HT-29 (cell line): ENCODE data around the gene SMIM22. TPM values are rescaled to one million over a fixed set of nuclear protein-coding genes. Genes with fewer than 3 reads are reported as not detected.

Experiments used
- DNase-seq: peaks from one replicate; pipeline ENCODE4 v3.0.0-alpha.2; 2015; ENCODE audit warnings: low spot score
- small RNA-seq: library from RNA; depleted of rRNA; stranded (forward); fragments of <200 nt; gene quantifications from one replicate; pipeline ENCODE3, GENCODE V24; 2014
- total RNA-seq: library from RNA; depleted of rRNA; stranded (reverse); fragments of >200 nt; shearing (Covaris generic); gene quantifications from 2 replicates; pipeline ENCODE4 v1.2.3, GENCODE V29; 2014; rRNA removed

The SMIM22 gene
- total RNA-seq, 1 experiment from 2014 or later = 291 TPM

DNA sequence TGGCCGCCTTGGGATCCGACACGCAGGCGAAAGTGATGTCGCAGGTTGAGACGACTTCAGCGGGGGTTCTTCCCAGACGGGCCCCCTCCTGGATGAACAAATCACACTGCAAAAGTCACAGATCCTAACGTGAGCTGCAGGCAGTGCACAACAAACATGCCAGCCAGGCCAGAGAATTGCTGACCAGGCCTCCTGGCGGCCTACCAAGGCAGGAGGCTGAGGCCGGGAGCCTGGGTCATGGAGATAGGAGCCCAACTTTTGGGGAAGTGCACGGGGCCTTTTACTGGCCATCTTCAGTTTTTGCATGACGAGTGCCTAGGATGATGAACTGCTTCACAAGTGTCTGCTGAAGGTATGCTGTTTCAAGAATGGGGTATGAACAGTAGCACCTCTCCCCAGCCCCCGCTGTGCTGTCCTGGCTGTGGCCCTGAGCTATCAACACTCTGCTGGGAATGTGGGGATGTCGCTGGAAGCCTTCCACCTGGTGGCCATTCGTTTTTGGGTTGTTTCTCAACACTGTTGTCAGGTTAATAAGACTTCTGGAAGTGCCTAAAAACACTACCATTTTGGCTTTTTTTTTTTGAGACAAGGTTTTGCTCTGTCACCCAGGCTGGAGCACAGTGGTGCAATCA is 19.5 kb downstream of the SMIM22 start:
- DNase-seq = no peak

DNA sequence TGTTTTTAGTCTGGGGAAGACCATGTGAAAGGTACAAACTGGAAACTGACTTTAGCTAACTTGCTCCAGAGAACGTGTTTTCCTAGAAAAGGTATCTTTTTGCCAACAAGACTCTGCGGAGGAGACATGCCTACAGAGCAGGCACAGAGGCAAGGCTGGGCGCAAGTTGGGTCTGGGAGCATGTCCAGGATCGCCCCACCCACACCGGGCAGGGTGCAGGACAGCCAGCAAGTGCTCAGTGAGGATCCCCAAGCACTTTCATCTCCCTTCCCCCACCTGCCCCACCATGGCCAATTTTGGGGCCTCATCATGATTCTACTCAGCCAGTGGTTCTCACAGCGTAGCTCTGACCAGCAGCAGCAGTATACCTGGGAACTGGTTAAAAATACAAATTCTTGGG is 25.5 kb downstream of the SMIM22 start:
- no peak for DNase-seq

DNA sequence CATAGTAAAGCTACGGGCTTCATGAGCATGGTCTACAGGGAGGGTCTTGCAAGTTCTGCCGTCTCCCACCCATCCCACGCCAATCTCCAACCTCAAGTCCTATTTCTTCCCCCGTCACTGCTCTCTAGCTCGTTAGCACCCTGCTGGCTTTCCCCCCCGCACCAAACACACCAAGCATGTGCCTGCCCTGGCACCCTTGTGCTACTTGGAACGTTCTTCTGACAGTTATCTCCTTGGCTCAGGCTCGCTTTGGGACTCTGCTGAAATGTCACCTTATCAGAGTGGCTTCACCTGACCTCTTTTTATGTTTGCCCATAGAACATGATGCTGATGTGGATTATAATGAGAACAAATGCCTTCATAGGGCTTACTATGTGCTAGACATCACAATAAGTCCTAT is 30.0 kb downstream of the SMIM22 start:
- DNase-seq = no peak

DNA sequence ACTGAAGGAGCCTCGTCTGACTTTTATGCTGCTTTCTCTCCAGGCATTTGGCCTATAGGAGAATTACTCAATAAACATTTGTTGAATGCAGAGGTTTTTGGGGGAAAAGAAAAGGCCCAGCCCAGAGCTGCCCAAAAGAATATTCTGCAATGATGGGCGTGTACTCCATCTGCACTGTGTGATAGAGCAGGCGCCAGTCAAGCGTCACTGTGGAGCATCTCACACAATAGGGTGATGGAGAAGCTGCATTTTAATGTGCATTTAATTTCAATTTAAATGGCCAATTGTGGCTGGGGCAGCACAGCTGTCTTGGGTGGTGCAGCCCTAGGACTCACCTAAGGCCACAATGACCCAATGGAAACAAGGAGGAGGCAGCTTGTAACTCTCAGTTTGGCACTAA is 31.4 kb downstream of the SMIM22 start:
- no peak for DNase-seq

GRCh38 chr16:4826980-4827379 is 31.8 kb downstream of the SMIM22 start:
- no peak for DNase-seq

GRCh38 chr16:4828567-4829321 is 33.6 kb downstream of the SMIM22 start:
- no peak for DNase-seq

DNA sequence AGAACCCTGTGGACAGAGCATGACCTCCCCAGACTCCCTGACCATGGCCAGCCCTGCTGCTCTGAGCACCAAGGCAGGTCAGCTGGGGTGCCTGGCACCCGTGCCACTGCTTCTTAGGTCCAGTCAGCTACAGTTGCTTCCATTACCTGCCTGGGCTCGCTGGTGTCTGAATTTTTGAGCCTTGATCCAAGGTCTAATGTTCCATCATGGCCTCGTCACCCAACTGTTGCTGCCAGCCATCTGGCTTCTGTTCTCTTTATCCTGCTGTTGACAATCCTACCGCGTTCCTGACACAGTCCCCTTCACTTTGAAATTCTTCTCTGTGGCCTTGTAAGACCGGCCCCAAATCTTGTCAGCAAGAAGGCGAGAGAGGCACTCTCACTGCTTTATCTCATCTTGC is 35.2 kb downstream of the SMIM22 start:
- no peak for DNase-seq

- no peak for DNase-seq
Measured at GRCh38 chr16:4831616-4832015, 36.4 kb downstream of the SMIM22 start.

GRCh38 chr16:4832698-4833343 is 37.7 kb downstream of the SMIM22 start:
- no peak for DNase-seq

DNA sequence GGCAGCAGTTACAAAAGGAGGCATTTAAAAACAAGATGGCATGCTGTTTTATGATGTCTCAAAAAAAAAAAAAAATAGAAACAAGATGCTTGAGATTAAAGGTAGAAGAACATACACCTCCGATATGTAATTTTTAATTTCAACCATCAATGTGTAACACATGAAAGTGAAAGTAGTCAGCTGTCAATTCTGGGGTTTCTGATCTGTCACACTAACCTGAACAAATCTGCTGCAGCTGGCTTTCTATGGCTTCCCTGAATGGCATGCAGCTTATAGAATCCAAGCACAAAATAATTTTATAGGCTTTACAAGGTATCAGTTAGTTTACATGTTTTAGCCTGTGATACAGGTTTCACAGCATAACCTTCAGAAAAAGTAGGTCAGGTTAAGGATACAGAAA is 38.4 kb downstream of the SMIM22 start:
- no peak for DNase-seq

DNA sequence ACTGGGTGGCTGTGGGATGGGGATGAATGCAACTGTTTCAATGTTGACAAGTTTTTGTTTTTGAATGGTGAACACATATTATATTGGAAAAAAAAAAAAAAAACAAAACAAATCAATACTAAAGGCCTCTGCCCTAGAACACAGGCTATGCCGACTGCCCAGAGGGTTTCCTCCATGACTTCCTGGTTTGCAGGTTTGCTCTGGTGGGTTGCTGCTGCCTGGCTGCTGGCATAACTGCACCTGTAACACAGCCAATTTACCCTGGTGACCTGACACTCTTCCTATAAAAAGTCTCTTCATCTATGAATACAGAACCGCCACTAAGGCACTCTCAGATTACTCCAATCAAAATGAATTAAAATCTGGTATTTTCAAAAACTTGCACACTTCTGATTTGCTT is 41.6 kb downstream of the SMIM22 start:
- no peak for DNase-seq

- DNase-seq = no peak
Measured at GRCh38 chr16:4837733-4838501, 42.7 kb downstream of the SMIM22 start.

GRCh38 chr16:4839942-4840341 is 44.8 kb downstream of the SMIM22 start:
- DNase-seq = no peak

DNA sequence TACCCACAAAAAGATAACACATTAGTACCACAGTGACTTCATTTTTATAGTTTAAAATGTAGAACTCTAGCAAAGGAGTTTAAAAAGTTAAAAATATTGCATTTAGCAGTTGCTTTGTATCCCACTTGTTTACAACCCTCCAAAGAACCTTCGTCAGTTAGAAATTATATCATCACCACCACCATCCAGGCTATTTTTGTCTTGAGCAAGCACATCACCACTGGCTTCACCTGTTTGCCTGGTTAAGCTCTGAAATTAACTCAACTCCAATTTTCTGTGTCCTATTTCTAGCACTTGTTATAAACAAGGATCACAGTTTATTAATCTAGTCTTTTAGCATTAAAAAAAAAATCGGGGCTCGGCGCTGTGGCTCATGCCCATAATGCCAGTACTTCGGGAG is 45.8 kb downstream of the SMIM22 start:
- no peak for DNase-seq

Small RNA genes within 50 kb of the gene (small RNA-seq; reads per million reads assigned to genes)
- not detected for gene RF00017

Other genes with a start within 250 kb of the SMIM22 start
- gene C16orf96, start 239.0 kb upstream of the SMIM22 start, total RNA-seq = not detected in 2 replicates
- 58.0 and 83.0 TPM in 2 replicates for gene UBALD1, start 180.5 kb upstream of the SMIM22 start, total RNA-seq
- gene MGRN1, start 170.5 kb upstream of the SMIM22 start, total RNA-seq = 27.4 and 31.3 TPM in 2 replicates
- 81.9 and 82.4 TPM in 2 replicates for gene NUDT16L1, start 101.8 kb upstream of the SMIM22 start, total RNA-seq
- 27.2 and 29.7 TPM in 2 replicates for gene ANKS3, start 61.1 kb upstream of the SMIM22 start, total RNA-seq
- 2.5 and 5.8 TPM in 2 replicates for gene DNAAF8, start 60.8 kb upstream of the SMIM22 start, total RNA-seq
- gene ZNF500, start 28.2 kb upstream of the SMIM22 start, total RNA-seq = 17.7 and 30.4 TPM in 2 replicates
- 0.76 TPM in 1 of 2 replicates, not detected in the other for gene SEPTIN12, start 7.0 kb upstream of the SMIM22 start, total RNA-seq
- gene ROGDI, start 7.3 kb downstream of the SMIM22 start, total RNA-seq = 66.0 and 85.8 TPM in 2 replicates
- gene GLYR1, start 51.9 kb downstream of the SMIM22 start, total RNA-seq = 46.2 and 54.7 TPM in 2 replicates
- 34.6 and 35.1 TPM in 2 replicates for gene UBN1, start 52.1 kb downstream of the SMIM22 start, total RNA-seq
- gene PPL, start 141.8 kb downstream of the SMIM22 start, total RNA-seq = 56.5 and 58.1 TPM in 2 replicates
- 0.08 TPM in 1 of 2 replicates, not detected in the other for gene SEC14L5, start 163.0 kb downstream of the SMIM22 start, total RNA-seq
- 30.5 and 34.7 TPM in 2 replicates for gene NAGPA, start 238.6 kb downstream of the SMIM22 start, total RNA-seq